Testis (tissue), 3 donors: ENCODE data around the gene MBNL2. TPM values are rescaled to one million over a fixed set of nuclear protein-coding genes. Genes with fewer than 3 reads are reported as not detected.

ENCODE experiments used
- DNase-seq: peaks from one replicate; pipeline ENCODE4 v3.0.0-alpha.2; 2019
- H3K27ac ChIP-seq, 2 donors: fragments of 200-600 bp; sonication (generic); one replicate each; pipeline ENCODE4 v1.5.1; 2019
- H3K27me3 ChIP-seq: fragments of 200-600 bp; sonication (generic); one replicate; pipeline ENCODE4 v1.5.1; 2019
- H3K36me3 ChIP-seq: fragments of 200-600 bp; sonication (generic); one replicate; pipeline ENCODE4 v1.5.1; 2017; ENCODE audit warnings: low read depth; ENCODE audit errors: missing control alignments
- H3K4me1 ChIP-seq: fragments of 200-600 bp; sonication (generic); one replicate; pipeline ENCODE4 v1.5.1; 2019
- H3K4me3 ChIP-seq, 2 donors: fragments of 200-600 bp; sonication (generic); one replicate each; pipeline ENCODE4 v1.5.1; 2017 to 2019
- H3K9me3 ChIP-seq: fragments of 200-600 bp; sonication (generic); one replicate; pipeline ENCODE4 v1.5.1; 2017
- POLR2A ChIP-seq: fragments of 450-650 bp; IDR thresholded peaks from one replicate; pipeline ENCODE4 v1.6.1; 2017; ENCODE audit warnings: antibody characterized with exemption, mild to moderate bottlenecking, moderate library complexity
- WGBS, 2 donors: methylation state at CpG; one replicate each; pipeline ENCODE4 v1.1.5; 2018; 5-methylcytosine and 5-hydroxymethylcytosine counted together
- intact Hi-C: fragments of 100-400 bp; cut with DNase I; formaldehyde crosslinking; loops from one replicate; pipeline ENCODE4 v1.15.1; 2023; ENCODE audit warnings: low total_unique reads
- polyA plus RNA-seq: library from polyadenylated mRNA; stranded (reverse); fragments of 350-450 nt; fragmentation: Illumina TruSeq; extraction: RNeasy Lipid Tissue Mini Kit (QIAGEN cat#74804); gene quantifications from one replicate; pipeline ENCODE4 v1.2.3, GENCODE V29; 2014; ENCODE audit warnings: low read depth, low replicate concordance; ENCODE audit not compliant: insufficient read depth
- total RNA-seq, 2 donors: library from RNA; depleted of rRNA; stranded (reverse); fragments of >200 nt; gene quantifications; one replicate each; pipeline ENCODE4 v1.2.3, GENCODE V29; 2016
- TF ChIP-seq, protein P1 (sequence below), 3 experiments: fragments of 450-650 bp in 2 of 3; fragments of 200-600 bp in 1 of 3; sonication (generic) in 1 of 3; IDR thresholded peaks; one replicate each; pipeline ENCODE4 v1.5.1; 2016 to 2019; ENCODE audit warnings: antibody characterized with exemption in 3 of 3, mild to moderate bottlenecking in 2 of 3, moderate library complexity in 1 of 3

Gene MBNL2
- total and polyA plus RNA-seq, 3 donors from 2014 or later, result 21.5 to 83.0 (median 69.4) TPM

DNA sequence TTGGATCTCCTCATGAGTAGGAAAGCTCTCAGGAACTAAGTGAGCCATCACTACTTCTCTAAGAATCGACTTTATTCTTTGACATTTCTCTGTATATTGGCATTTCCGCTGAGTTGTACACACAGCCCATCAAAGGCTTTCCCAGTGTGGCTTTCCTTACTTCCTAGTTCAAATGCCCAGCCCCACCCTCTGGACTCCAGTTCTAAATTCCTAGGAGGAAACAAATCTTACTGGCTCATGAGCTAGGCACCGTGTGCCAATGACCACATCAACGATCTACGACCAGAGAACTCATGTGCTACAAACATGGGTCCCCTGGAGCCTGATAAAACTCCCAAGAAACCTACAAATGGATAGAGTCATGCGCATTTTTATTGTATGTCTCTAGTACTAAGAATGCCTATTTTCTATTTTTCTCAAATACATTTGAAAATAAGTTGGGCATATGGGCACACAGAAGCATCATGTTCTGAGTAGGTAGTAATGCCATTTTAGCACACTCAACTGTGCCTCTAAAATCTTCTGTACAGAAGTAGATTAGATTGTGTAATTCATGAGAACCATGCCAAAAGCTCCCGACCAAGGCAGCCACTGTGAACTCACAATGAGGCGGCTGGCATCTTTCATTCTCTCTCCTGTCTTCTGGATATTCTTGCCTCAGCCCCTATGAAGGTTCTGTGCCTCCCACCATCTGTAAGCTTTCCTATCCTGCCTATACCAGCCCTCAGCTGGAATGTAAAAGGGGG, 201.3 kb downstream of the MBNL2 start:
- H3K27ac ChIP-seq, result no peak overlapping the region
- no peak overlapping the region for H3K4me3 ChIP-seq
- intact Hi-C loops, result no loop called here
- no peak for TF ChIP-seq POLR2A
- TF ChIP-seq, protein P1, sequence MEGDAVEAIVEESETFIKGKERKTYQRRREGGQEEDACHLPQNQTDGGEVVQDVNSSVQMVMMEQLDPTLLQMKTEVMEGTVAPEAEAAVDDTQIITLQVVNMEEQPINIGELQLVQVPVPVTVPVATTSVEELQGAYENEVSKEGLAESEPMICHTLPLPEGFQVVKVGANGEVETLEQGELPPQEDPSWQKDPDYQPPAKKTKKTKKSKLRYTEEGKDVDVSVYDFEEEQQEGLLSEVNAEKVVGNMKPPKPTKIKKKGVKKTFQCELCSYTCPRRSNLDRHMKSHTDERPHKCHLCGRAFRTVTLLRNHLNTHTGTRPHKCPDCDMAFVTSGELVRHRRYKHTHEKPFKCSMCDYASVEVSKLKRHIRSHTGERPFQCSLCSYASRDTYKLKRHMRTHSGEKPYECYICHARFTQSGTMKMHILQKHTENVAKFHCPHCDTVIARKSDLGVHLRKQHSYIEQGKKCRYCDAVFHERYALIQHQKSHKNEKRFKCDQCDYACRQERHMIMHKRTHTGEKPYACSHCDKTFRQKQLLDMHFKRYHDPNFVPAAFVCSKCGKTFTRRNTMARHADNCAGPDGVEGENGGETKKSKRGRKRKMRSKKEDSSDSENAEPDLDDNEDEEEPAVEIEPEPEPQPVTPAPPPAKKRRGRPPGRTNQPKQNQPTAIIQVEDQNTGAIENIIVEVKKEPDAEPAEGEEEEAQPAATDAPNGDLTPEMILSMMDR (IDR thresholded peaks at IDR 0.05), result no peak
- no peaks in the 10 kb centered on the region for H3K4me1 ChIP-seq
- WGBS, 2 donors, result 82 to 83% methylated on average over 8 of the region's 8 CpGs
- no peak for DNase-seq
- H3K36me3 ChIP-seq, result no peaks in the 10 kb centered on the region
- no peaks in the 10 kb centered on the region for H3K27me3 ChIP-seq
- no peaks in the 10 kb centered on the region for H3K9me3 ChIP-seq

DNA sequence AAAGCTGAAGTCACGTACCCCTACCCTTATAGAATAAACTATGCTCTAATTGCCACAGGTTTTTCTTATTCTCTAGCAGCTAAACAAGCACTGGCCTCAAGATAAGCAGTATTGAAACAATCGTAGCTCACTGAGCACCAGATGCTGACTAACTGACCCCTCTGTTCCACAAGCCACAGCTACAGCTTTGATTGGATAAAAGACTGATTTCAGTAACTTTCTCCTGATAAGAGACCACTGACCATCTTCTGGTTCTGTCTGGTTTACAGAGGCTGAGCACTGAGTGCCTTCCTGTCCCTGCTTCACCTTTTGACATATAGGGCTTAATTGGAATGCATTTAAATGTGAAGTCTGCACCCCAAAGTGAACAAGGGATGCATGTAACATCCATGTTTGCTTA, 203.5 kb downstream of the MBNL2 start:
- no peak for DNase-seq

DNA sequence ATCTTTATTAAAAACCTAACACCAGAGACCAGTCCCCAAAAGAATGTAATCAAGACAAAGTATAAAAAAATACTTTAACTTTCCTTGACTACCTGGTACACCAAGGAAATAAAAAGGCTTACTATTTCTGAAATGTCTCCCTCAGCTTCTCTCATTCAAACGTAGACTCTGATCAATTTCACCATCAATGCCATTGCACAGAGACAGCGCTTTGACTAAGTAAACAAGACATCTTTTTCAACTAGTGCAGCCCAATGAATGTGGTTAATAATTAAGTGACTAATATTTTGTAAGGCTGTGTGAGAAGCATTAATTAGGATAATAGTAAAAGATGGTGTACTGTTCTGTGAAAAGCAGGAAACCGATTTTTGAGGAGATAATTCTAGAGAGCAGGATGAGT, 204.6 kb downstream of the MBNL2 start:
- TF ChIP-seq, protein P1 (IDR thresholded peaks at IDR 0.05), result no peak
- WGBS, 2 donors, result 82 to 91% methylated on average over 3 of the region's 3 CpGs
- no peak for DNase-seq

More for the DNA sequence above, 203.5 kb downstream of the MBNL2 start:
- Histone ChIP-seq H3K4me1 (no peaks in the 10 kb centered on the region), H3K36me3 (no peaks in the 10 kb centered on the region), H3K27ac (no peak overlapping the region), H3K27me3 (no peaks in the 10 kb centered on the region), H3K9me3 (no peaks in the 10 kb centered on the region), H3K4me3 (no peak overlapping the region)
- 49 to 75% methylated on average over 2 of the region's 2 CpGs for WGBS, 2 donors
- TF ChIP-seq, protein P1 (IDR thresholded peaks at IDR 0.05), result no peak
- TF ChIP-seq POLR2A, result no peak
- intact Hi-C loops, result no loop called here

DNA sequence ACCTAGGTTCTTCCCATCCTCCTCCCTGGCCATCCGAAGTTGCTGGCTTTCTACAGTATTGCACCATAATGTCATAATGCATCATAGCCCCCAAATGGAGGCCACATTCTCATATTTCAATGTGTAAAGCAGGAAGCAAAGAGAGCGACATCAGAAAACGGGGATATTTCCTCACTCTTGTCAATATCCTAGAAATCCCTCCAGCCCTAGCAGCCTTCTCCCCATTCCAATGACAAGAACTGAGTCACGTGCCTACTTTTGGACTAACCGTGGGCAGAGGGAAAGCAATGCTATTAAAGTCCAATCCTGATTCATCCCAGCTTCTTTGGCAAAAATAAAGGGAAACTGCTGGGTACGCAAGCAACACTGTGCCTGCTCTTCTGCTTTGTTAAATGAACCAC, 207.5 kb downstream of the MBNL2 start:
- Histone ChIP-seq H3K4me3 (no peak overlapping the region), H3K27ac (no peak overlapping the region), H3K9me3 (no peaks in the 10 kb centered on the region), H3K36me3 (no peaks in the 10 kb centered on the region), H3K27me3 (no peaks in the 10 kb centered on the region), H3K4me1 (peaks cover 6% of the 10 kb centered on the region)
- 76% methylated on average over 6 of the region's 6 CpGs for WGBS, 2 donors
- TF ChIP-seq POLR2A, result no peak
- TF ChIP-seq, protein P1 (IDR thresholded peaks at IDR 0.05), result no peak
- intact Hi-C loops, result loop anchor here (10.0 kb wide), 1 partner anchor 315 kb away; no protein-coding TSS in a partner anchor
- DNase-seq, result no peak

More for the DNA sequence above, 204.6 kb downstream of the MBNL2 start:
- Histone ChIP-seq H3K36me3 (no peaks in the 10 kb centered on the region), H3K27me3 (no peaks in the 10 kb centered on the region), H3K4me3 (no peak overlapping the region), H3K9me3 (no peaks in the 10 kb centered on the region), H3K4me1 (no peaks in the 10 kb centered on the region), H3K27ac (no peak overlapping the region)
- intact Hi-C loops, result no loop called here

DNA sequence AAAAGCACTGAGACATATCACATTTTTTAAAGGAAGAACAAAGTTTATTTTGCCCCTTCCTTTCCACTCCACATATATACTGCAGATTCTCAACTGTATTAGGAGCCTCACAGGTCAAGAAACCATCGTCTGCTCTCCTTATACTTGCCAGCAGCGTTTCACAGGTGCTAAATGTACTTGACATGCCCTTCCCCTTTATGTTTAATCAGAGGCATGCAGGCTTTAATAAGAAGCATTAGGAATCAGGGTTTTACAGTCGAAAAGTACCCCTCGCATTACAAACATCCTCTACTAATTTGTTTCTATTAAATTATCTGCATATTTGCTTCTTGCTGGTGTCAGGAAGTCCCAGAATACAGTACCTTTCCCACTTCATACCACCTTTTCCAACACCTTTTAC, 208.2 kb downstream of the MBNL2 start:
- intact Hi-C loops, result loop anchor here (10.0 kb wide), 1 partner anchor 315 kb away; no protein-coding TSS in a partner anchor
- no peaks in the 10 kb centered on the region for H3K27me3 ChIP-seq
- no peak overlapping the region for H3K27ac ChIP-seq
- peaks cover 6% of the 10 kb centered on the region for H3K4me1 ChIP-seq
- DNase-seq, result no peak
- H3K36me3 ChIP-seq, result no peaks in the 10 kb centered on the region
- no peak overlapping the region for H3K4me3 ChIP-seq
- WGBS, 2 donors, result 78 to 80% methylated on average over 4 of the region's 4 CpGs
- TF ChIP-seq, protein P1 (IDR thresholded peaks at IDR 0.05), result no peak
- no peak for TF ChIP-seq POLR2A
- no peaks in the 10 kb centered on the region for H3K9me3 ChIP-seq
